Activated effector memory CD4-positive, alpha-beta T cell treated with anti-CD3 and anti-CD28 coated beads, Interleukin-2, amount 50 U/mL, for 16 hours (primary cell): ENCODE results near the gene PRSS21.

ENCODE experiments used
- DNase-seq: peaks from one replicate; pipeline ENCODE4 v3.0.0-alpha.2; 2020

The PRSS21 gene

DNA sequence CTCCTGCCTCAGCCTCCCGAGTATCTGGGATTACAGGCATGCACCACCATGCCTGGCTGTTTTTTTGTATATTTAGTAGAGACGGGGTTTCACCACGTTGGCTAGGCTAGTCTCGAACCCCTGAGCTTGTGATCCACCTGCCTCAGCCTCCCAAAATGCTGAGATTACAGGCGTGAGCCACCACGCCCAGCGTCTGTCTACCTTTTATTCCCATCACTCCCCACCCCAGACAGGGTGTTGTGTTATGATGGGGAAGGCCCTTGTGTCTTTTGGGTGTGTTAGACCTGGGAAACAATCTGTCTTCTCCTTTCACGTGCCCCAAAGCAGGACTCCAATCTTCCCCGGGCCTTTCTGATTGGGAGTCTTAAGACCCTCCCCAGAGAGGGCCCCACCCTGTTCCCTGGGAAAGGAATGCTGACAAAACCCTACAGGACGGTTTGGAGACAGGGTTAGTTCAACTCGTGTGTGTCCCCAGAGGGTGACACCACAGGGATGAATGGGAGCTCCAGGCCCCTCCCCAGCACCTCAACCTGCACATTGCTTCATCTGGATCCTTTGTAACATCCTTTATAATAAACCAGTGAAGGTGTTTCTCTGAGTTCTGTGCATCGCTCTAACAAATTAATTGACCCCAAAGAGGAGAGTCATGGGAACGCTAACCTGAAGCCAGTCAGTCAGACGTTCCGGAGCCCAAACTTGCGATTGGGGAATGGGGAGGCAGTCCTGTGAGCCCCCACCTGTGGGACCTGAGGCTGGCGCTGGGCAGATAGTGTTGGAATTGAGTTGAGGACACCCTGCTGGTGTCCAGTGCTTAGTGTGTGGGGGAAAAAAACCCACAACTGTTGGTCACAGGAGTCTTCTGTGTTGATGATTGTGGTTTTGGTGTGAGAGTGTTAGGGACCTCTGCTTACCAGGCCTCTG lies 36.8 kb upstream of the PRSS21 start:
- peak; percentile 49 for DNase-seq

DNA sequence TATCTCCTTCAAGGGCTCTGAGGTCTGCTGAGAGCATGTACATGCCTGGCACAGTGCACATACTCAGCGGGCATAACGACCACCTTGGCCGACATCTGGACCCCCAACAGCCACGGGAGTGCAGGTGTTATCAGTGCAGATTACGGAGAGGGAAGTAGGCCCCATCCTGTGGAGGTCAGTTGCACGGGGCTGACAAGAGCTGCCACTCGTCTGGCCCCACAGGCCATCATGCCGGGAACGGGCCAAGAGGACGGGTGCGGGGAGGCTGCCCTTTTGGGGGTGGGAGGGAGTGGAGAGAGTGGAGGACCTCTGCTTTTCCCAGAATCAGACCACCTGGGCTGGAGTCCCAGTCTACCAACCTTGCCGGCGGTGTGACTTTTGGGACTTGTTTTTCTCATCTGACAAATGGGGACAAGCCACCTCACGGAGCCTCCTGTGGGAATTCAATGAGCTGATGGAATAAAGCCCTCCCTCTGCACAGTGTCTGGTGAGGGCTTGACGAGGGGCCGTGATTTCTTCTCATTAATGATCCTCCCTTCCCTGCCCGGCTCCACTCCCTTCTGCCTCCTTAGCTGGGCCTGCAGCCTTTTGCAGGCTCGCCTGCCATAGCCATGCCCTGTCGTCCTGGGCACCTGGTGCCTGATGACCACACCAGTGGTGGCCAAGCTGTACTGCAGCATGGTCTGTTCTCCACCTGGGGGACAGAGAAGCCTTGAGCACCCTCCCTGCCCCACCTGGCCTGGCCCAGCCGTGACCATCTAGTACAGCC lies 34.3 kb upstream of the PRSS21 start:
- DNase-seq: peak; percentile 56

DNA sequence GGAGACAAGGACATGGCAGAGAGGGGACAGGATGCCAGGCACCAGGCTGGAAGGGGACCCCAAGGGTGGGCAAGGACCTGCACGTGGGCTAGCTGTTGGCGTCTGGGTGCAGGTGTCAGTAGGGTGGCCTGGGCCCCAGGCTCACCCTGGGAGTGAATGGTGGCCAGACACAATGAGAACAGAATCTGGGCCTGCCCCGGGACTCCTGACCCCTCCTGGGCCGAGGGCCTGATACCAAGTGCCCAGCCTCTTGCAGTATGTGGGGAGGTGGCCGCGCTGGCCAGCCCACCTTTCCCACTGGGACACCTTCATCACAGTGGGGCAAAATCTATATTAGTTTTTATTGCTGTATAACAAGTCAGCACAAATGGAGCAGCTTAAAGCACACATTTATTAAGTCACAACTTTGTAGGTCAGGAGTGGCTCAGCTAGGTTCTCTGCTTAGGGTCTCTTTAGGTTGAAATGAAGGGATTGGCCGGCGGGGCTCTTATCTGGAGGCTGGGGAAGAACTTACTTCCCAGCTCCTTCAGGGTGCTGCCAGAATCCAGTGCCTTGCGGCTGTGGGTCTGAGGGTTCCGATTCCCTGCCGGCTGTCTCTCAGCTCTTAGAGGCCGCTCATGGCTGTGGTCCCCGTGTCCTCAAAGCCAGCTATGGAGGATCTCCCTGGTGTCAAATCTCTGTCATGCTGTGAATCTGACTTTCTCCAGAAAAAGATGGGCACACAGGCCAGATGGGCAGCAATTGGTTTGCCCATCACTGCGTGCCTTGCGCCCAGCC lies 33.3 kb upstream of the PRSS21 start:
- peak; percentile 54 for DNase-seq

DNA sequence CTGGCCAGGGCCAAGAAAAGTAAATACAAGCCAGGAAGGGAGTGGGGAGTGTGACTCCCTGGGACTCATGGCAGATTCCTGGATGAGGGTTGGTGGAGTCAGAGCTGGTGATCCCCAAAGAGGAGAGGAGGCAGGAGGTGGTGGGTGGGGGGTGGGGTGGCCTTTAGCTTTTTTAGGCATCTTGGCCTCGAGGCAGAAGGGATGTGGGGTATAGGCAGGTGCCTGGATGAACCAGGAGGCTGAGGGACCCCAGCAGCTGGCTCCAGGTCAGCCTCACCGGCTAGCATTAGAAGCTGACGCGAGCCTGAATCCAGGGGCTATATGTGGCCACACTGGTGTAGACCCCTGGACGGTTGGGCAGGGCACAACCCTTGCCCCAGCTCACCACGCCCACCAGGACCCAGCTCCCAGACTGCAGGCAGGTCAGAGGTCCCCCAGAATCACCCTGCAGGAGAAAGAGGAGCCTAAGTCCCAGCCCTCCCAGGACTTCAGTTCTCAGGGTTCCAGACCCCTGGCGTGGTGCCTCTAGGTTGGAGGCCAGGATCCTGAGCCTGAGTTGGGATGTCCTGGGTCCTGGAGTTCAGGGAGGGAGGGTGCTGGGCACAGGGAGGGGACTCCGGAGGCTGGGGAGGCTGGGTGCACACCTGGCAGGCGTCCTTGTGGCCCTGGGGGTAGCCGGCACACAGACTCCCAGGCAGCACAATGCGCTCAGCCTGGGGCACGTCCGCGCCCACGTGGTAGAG lies 32.5 kb upstream of the PRSS21 start:
- peak; percentile 60 for DNase-seq

DNA sequence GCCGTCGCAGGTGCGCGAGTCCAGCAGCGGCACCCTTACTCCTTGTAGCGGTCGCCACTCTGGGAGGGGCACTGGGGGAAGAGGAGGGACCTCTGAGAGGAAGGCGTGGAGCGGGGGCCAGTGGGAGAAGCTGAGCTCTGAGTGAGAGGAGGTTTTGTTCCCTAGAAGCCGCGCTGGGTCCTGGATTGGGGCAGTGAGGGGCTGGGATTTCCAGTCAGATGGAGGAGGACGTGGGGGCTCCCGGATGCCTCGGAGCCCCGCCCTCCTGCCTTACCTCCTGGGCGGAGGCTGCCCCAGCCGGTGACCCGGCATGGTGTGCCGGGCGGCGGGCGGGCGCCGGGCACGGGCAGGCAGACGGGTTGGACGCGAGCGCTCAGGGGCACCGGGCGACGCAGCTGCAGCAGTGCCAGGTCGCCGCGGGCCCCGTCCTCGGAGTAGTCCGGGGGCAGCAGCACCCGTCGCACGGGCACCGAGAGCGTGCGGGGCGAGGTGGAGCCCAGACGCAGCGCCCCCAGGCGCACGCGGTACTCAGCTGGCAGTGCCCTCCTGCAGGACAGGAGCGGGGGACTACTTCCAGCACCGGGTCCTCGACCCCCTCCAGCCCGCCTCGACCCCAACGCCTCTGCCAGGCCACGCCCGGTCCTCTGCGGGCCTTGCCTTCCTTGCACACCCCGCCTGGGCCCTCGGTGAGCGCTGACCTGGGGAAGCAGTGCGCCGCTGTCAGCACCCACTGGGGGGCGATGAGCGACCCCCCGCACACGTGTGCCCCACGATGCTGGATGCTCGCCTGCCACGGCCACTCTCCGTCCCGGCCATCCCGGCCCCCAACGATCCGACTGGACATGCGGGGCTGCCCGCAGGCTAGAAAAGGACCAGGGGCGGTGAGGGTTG lies 31.7 kb upstream of the PRSS21 start:
- peak; percentile 74 for DNase-seq

DNA sequence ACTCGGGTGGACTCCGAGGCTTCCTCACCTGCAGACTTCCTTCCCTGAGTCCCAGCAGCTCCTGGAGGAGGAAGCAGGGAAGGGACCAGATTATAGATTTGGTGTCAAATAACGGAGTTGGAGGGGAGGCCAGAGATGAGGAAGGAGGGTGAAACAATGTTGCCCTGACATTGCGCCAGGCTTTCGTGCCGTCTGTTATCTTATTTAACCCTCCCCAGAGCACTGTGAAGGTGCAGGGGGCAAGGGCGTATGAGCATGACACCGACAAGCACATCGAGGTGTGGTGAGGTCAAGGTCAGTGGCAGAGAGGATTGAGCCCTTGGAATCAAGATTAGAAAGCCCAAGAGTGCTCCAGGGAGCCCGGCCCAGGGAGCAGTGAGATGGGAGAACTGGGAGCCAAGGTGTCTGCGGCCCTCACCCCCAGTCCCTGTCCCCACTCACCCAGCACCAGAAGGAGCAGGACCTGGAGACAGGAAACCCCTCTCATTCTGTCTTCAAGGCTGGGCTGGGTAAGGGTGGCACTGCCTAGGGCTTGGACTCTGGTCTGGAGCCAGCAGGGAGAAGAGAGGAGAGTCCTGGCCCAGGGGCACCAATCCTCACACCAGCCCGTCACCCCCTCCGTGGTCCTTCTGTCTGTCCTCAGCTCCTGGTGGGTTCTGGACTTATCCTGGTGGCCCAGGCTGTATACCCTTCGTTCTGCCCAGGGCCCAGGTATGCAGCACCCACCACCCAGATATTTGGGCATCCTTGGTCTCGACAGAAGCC lies 30.8 kb upstream of the PRSS21 start:
- peak; percentile 56 for DNase-seq

DNA sequence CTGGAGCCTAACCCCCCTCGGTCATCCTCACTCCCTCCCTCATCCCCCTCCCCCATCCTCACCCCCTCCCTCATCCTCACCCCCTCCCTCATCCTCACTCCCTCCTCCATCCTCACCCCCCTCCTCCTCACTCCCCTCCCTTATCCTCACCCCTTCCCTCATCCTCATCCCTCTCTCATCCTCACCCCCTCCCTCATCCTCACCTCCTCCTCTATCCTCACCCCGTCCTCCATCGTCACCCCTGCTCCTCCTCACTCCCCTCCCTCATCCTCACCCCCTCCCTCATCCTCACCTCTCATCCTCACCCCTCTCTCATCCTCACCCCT lies 30.2 kb upstream of the PRSS21 start:
- peak; percentile 12 for DNase-seq

DNA sequence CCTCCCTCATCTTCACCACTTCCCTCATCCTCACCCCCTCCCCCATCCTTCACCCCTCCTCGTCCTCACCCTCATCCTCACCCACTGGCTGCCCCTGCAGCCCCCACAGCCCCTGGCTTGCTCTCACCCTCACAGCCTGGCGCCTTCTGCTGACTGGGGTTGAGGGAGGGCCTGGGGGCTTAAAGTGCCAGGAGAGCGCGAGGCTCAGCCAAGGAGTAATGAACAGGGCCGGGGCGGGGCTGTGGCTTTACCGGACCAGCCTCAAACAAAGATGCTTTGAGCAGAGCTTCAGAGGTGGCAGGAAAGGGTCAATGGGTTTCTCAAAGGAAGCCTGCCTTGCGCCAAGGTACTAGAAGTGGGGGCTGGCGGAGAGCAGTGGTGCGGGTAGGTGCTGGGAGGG lies 29.6 kb upstream of the PRSS21 start, which contains the start of gene PRSS33:
Gene PRSS33, minus strand, starts transcription at position 155 of the 400 bp plus-strand sequence. CDS start 1,013 bp downstream, outside the sequence.
- peak; percentile 48 for DNase-seq

DNA sequence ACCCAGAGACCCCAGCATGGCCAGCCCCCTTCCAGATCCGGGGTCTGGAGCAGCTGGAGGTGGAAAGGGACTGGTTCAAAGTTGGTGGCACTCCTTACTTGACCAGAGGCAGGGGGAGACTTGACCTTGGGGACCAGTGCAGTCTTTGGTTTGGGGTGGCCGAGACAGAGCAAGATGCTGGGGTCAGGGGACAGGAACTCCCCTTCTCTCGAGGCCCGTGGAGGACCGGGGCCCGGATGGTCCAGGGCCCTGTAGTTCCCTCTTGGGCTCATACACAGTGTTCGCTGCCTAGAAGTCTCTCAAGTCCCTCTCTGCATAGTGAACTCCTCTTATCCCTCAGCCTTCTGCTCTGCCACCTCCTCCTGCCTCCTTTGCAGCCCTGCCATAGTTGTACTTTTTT lies 29.1 kb upstream of the PRSS21 start:
- peak; percentile 42 for DNase-seq

DNA sequence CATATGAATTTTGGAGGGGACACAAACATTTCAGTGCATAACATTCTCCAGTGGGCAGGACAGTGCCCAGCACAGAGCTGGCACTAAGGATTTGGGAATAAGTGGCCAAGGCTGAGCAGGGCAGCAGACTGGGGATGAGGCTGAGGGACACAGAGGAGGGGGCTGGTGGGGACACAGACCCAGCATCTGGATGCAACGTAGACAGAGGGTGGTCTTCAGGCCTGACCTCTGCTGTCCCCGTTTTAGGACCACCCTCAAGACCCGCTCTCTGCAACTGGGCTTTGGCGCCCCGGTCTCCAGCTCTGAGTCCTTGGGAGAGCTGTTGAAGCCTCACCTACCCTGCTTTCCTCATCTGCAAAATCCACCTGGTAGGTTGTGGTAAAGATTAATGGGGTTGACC lies 26.4 kb upstream of the PRSS21 start:
- peak; percentile 33 for DNase-seq

DNA sequence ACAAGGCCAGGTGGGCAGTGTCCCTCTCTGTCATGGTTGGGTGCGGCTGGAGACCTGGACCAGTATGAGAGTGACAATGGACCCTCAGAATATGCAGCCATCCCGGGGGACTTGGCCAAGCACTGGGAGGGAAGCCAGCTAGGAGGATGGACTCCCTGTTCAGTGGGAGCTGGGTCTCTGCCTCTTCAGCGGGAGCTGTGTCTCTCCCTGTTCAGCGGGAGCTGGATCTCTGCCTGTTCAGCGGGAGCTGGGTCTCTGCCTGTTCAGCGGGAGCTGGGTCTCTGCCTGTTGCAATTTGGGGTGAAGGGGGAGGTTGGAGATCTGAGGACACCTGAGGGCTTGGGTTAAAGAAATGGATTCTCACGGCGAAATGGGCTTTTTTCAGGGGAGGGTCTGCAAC lies 25.9 kb upstream of the PRSS21 start:
- peak; percentile 25 for DNase-seq

DNA sequence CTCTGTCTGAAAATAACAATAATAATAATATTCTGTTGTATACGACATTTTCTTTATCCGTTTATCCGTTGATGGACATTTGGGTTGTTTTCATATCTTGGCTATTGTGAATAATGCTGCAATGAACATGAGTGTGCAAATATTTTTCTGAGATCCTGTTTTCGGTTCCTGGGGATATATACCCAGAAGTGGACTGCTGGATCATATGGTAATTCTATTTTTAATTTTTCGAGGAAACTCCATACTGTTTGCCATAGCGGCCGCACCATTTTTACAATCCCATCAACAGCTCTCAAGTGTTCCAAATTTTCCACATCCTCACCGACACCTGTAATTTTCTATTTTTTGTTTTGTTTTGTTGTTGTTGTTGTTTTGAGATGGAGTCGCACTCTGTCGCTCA lies 24.1 kb upstream of the PRSS21 start:
- no peak for DNase-seq

DNA sequence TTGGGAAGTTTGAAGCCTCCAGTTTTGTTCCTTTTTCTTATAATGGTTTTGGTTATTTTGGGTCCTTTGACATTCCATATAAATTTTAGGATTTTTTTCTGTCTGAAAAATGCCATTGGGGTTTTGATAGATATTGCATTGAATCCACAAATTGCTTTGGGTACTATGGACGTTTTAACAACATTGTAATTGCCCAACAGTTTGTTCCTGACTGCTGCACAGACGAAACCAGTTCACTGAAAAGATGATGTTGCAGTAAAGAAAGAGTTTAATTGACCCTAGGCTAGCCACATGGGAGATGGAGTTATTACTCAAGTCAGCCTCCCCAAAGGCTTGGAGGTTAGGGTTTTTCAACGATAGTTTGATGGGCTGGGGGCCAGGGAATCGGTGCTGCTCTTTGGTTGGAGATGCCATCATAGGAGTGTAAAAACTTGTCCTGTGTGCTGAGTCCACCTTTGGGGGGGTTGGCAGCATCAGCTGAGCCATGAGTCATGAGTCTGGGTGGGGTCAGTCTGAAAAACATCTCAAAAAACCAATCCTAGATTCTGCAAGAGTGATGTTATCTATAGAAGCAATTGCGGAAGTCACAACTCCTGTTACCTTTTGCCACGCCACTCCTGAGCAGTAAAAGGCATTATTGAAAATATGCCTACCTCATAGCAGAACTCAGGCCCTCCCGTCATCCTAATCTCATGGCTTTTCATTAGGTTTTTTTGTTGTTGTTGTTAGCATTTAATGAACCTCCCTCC lies 21.5 kb upstream of the PRSS21 start:
- DNase-seq: no peak

DNA sequence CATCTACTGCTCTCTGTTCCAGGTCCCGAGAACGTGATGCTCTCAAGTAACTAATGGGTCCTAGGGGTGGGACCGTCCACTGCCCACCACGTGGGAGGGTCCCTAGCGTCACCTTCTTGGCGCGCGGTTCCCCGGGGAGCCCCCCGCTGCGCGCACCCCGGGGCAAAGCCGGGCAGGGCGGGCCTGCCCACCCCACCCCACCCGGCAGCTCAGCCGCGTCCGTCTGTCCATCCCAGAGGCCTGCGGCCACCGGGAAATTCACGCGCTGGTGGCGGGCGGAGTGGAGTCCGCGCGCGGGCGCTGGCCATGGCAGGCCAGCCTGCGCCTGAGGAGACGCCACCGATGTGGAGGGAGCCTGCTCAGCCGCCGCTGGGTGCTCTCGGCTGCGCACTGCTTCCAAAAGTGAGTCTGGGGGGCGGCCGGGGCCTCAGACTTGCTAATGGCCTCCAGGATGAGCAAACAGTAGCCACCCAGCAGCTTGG lies 18.3 kb upstream of the PRSS21 start:
- DNase-seq: peak; percentile 51

DNA sequence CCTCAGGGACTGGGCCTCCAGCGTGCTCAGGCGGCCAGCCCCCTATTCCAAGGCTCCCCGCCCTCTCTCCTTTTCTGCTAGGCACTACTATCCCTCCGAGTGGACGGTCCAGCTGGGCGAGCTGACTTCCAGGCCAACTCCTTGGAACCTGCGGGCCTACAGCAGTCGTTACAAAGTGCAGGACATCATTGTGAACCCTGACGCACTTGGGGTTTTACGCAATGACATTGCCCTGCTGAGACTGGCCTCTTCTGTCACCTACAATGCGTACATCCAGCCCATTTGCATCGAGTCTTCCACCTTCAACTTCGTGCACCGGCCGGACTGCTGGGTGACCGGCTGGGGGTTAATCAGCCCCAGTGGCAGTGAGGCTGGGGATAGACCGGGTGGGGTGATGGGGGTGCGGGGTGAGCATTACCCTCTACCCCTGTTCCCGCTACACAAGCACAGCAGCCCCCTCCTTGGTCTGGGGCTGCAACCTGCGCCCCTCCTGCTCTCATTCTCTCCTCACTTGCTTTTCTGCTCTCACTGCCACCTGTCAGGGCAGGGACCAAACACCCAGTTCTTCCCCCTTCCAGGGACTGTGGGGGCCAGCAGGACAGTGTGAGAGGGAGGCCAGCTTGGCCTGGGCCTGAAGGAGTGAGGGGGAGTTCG lies 17.7 kb upstream of the PRSS21 start:
- DNase-seq: no peak

DNA sequence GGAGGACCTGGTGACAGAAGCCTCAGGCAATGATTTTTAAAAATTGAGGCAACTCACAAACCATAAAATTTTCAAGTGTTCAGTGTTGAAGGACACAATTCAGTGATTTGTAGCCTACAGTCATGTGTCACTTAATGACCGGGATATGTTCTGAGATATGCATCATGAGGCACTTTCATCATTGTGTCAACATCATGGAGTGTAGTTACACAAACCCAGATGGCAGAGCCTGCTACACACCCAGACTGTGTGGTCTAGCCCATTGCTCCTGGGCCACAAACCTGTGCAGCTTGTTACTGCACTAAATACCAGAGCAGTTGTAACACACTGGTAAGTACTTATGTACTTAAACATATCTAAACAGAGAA lies 17.2 kb upstream of the PRSS21 start:
- DNase-seq: no peak

DNA sequence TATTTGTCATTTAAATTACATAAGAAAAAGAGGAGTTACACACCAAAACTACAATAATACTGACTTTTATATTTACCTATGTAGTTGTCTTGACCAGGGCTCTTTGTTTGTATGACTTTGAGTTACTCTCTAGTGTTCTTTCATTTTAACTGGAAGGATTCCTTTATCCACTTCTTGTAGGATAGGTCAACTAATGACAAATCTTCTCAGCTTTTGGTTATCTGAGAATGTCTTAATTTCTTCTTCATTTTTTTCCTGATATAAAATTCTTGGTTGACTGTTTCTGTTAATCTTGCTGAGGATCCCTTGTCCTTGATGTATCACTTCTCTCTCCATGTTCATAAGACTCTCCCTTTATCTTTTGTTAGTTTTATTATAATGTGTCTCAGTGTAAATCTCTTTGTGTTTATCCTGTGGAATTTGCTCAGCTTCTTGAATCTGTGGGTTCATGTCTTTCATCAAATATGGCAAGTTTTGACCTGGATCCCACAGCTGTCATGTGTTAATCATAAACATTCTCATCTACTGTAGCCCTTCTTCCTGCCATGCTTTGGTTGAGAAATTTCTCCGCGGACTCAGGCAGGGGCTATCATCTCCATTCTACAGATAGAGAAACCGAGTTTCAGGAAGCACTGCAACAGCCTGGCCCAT lies 13.4 kb upstream of the PRSS21 start:
- DNase-seq: no peak

DNA sequence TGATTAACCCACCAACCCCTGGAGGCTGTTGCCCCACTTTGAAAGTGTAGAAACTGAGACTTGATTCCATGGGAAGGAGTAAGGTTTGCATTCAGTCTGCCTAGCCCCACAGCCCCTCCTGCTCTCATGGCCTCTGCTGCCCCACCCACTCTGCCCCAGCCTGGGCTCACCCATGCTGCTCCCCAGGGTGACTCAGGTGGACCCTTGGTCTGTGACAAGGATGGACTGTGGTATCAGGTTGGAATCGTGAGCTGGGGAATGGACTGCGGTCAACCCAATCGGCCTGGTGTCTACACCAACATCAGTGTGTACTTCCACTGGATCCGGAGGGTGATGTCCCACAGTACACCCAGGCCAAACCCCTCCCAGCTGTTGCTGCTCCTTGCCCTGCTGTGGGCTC lies 12.3 kb upstream of the PRSS21 start:
- no peak for DNase-seq

DNA sequence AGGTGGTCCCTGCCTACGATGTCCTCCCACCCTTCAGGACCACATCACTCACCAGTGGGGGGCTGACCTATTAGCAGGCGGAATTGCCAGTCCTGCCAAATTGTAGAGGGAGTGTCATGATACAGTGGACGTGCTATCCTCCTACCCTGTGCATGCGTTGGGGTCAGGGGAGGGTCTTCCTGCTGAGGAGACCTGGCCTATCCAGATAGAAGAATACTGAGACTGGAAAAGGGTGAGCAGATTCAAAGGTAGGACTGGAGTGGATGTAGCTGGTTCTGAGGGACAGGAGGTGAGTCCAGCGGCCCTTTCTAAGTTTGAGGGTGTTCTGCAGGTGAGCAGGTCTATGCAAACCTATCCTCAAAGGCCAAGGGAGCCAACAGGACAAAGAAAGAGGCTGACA lies 10.8 kb upstream of the PRSS21 start:
- DNase-seq: no peak
